HG02870 (cell line): ENCODE measurements around the gene ASPA.

Source experiments
- ATAC-seq: cut with Tn5 transposase; IDR thresholded peaks from one replicate; pipeline ENCODE4 v1.9.1; 2021; ENCODE audit warnings: mild to moderate bottlenecking, moderate library complexity; ENCODE audit not compliant: unreplicated experiment

Gene ASPA

DNA sequence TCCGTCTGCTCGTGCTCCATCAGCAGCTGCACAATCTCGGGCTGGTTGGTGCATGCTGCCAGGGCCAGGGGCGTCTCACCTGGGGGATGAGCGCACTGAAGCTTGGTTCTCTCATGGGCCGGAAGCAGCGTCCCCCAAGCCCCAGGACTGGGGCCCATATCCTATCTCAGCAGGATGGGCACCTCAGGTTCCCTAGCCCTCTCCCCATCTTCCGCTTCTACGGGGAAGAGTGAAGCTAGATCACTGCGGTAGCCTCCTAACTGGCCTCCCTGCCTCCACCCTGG, 57.0 kb downstream of the ASPA start:
- ATAC-seq, result no peak

DNA sequence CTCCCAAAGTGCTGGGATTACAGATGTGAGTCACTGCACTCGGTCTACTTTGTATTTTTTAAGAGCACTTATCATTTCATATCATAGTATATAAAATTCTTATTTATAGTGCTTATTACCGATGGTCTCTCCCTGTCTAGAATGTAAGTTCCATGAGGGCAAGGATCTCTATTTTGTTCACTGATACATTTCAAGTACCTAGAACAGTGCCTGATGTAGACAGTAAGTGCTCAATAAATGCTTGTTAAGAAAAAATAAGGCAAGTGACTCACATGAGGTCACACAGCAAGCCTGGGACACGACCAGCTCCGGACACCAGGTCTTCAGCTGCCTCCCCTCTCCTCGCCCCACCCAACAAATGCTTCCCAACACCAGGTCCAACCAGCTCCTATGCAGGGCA, 58.0 kb downstream of the ASPA start:
- no peak for ATAC-seq

DNA sequence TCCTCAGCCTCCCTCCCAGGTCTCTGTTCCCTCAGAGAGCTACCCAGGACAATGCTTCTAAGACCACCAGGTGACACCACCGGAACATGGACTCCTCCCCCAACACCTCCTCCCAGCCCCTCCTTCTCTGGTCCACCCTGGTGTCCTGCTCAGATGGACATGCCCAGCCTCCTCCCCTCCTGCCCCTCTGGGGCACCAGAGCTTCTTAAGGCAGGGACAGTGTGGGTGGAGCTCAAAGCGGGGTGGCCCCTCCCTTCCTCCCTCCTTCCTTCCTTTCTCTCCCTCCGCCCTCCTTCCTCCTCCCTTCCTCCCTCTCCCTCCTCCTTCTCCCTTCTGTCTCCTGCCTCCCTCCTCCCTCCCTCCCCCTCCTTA, 59.1 kb downstream of the ASPA start:
- ATAC-seq, result no peak

DNA sequence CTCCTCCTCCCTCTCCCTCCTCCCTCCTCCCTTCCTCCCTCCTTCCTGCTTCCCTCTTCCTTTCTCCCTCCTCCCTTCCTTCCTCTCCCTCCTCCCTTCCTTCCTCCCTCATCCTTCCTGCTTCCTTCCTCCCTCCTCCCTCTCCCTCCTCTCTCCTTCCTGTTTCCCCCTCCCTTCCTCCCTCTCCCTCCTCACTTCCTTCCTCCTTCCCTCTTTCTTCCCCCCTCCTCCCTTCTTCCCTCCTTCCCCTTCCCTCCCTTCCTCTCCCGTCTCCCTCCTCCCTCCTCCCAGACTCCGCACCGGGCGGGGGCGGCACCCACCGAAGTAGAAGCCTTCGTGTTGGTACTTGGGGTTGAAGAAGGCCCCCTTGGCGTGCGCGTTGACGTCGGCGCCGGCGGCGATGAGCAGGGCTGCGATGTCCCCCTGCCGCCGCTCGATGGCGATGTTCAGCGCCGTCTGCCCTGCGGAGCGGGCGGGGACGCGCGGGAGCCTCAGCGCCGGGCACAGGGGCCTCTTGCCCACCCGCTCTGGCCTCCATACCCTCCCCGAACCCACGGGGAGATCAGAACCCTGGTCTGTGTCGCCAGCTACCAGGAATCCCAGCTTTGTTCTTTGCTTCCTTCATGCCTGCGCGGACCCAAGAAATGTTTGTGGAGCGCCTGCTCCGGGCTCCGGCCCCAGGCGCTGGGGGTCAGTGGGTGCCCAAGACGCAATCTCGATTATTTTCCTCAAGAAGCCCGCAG, 59.6 kb downstream of the ASPA start:
- no peak for ATAC-seq

DNA sequence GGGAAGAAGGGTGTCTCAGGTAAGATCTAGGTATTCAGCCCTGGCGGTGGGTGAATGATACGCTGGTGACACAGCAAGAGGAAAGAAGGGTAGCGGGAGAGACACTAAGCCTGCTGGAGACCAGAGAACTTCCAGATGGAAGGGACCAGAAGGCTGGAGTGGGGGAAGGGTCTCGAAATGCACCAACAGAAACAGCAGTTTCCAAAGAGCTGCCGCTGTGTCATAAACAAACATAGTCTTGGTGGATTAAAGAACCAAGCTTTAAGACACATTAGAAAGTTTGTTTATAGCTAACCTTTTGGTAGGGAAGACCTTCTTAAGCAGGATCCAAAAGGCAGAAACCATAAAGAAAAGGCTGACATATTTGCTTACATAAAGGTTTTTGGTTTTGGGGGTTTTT, 60.9 kb downstream of the ASPA start:
- no peak for ATAC-seq

DNA sequence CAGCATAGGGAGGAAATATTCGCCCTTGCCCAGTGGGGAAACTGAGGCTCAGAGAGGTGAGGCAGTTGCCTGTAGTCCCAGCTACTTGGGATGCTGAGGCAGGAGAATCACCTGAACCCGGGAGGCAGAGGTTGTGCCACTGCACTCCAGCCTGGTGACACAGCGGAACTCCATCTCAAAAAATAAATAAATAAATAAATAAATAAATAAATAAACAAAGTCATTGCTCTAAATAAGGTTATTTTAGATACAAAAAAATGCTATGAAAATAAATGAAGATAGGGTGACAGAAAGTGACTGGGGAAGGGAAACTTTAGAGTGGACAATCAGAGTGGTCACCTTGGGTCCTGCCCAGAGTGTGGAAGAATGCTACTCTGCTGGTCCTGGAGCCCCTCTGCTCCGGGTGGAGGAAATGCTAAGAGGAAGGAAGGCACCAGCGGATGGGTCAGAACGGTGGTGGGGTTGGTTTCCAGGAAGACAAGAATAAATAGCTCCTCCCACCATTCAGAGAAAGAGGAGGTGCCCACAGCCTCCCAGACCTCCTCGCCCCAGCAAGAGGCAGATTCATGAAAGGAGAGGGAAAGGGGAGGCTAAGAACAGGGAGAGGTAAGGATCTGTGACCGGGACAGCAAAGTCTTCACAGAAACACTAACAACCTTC, 64.2 kb downstream of the ASPA start:
- no peak for ATAC-seq

DNA sequence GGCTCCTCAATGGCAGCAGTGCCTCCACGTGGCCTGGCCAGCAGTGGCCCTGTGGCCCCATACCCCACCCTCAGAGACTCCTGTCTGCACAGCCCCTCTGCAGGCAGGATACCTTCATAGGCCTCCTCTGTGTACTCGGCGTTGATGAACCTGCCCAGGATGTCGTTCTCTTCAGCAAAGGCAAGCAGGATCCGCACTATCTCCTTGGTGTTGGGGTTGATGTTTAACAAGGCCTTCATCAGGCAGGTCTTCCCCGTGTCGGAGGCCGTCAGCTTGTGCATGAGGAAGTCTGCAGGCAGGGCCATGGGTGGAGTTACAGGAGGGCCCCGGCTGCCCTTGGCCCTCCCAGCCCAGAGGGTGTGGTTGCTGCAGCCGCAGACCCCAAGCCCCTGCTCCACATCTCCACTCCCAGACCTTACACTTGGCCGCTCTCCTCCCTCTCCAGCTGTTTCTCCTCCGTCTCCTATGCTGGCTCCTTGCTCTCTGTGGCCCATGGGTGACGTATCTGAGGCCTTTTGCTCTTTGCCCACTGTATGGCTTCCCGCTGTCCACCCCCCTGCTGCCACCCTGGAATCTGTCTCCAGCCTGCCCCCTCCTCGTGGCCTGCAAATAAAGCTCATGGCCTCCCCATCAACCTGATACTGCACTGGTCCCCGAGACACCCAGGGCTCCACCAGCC, 66.8 kb downstream of the ASPA start:
- ATAC-seq, result no peak

DNA sequence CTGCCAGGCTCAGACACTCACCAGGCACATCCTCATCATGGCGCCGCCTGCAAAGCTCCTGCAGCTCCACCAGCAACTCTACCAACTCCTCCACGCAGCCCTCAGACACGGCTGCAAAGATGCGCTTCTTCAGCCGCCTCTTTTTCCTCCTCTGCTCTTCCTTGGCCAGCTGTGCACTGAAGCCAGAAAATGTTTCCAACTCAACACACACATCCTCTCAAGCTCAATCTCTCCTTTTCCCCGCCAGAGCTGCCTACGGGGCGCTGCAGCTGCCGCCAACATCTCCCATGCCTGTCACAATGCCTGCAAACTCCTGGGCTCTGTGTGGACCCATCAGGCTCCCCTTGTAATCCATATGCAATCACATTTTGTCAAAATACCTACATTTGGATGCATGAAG, 67.7 kb downstream of the ASPA start:
- ATAC-seq, result no peak

DNA sequence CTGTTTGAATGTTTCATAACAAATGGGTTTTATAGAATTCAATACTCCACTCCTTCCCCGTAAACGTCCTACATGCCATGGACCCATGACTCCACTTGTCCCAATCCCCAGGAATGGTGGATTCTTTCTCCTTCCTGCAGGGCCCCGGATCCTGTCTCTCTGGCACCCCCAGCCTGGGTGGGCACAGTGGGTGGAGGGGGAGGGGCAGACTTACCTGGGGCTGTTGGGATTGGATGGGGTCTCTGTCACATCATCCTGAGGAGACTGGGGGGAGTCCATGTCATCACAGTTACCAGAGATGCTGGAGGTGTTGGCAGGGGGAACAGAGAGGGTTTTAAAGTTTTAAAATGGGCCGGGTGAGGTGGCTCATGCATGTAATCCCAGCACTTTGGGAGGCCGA, 68.6 kb downstream of the ASPA start:
- ATAC-seq, result no peak

DNA sequence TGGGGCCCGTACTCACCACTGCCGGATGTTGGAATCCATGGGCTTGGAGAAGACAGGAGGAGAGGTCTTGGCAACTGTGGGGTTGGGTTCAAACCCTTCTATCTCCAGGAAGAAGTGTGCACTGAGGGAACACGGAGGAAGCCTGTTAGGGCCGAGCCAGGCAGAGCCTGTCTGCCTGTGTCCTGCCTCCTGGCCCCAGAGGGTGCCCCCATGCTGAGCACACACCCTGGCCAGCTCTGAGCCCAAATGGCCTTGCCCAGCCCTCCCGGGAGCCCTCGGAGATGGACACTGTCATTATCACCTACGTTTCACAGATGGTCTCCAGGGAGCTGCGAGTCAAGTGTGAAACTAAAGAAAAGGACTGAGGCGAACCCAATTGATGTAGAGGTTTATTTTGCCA, 69.4 kb downstream of the ASPA start:
- ATAC-seq, result no peak

DNA sequence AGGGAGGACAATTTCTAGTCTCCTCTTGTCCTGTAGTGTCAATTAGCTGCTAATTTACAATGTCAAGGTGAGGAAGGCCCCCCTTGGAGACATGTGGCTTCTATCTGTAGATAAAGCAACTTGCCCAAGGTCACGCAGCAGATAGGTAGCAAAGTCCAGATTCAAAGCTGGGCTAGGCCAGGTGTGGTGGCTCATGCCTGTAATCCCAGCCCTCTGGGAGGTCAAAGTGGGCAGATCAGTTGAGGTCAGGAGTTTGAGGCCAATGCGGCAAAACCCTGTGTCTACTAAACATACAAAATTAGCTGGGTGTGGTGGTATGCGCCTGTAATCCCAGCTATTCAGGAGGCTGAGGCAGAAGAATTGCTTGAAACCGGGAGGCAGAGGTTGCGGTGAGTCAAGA, 70.7 kb downstream of the ASPA start:
- no peak for ATAC-seq

DNA sequence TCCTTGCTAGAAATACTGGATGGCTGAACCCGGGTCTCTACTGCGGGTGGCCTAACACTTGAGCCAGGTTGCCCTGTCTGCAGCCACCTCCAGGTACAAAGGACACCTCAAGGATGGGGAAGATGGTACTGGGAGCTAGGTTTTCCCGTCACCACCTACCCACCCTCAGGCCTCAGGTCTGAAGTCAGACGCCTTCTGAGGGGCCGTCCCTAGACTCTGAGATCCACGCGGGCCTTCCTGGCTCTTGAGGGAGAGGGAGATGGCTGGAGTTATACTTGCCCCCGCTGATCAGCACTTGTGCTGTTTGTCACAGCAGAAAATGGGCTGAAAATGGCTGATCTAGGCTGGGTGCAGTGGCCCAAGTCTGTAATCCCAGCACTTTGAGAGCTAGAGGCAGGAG, 71.2 kb downstream of the ASPA start:
- ATAC-seq, result no peak

DNA sequence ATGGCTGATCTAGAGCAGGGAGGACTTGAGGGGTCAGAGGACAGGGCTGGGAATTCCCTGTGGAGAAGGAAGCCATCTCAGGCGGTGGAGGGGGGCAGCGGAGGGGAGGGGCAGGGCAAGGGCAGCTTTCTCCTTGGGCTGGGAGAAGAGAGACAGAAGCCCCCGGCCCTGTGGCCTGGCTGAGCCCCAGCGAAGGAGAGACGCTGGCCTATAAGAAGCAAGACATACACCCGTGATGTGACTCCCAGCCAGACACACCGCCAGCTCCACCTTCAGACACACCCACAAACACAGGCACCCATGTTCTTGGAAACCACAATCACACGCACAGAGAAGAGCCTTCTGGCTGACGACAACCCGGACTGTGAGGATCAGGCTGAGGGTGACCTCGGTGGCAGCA, 71.8 kb downstream of the ASPA start:
- ATAC-seq, result no peak

DNA sequence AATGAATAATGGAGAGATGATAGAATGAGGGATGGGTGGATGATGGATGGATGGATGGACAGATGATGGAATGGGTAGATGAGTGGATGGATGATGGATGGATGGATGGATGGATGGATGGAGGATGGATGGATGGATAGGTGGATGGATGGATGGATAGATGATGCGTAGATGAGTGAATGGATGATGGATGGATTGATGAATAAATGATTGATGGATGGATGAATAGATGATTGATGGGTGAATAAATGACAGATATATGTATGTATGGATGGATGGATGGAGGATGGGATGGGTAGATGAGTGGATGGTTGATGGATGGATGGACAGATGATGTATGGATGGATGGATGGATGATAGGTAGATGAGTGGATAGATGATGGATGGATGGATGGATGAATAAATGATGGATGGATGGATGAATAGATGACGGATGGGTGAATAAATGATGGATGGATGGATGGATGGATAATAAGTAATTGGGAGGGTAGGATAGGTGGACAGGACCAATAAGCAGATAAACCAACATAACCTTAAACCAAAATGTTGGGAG, 73.9 kb downstream of the ASPA start:
- no peak for ATAC-seq

DNA sequence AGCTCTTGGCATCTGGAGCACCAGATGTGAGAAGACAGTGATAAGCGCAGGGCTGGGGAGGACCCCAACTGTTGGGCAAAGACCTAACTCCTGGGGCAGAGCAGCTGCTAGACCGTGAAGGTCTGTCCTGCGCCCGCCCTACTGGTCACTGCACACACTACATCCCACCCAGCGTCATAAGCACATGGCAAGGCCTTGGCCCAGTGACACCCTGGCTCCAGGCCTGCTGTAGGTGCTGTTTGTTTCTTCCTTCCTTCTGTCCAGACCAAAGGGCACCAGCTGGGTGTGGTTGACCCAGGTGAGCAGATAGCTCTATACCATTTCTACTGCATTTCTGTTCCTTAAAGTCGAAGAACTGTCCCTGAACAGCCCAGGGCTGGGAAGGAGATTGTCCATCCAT, 75.4 kb downstream of the ASPA start:
- no peak for ATAC-seq

DNA sequence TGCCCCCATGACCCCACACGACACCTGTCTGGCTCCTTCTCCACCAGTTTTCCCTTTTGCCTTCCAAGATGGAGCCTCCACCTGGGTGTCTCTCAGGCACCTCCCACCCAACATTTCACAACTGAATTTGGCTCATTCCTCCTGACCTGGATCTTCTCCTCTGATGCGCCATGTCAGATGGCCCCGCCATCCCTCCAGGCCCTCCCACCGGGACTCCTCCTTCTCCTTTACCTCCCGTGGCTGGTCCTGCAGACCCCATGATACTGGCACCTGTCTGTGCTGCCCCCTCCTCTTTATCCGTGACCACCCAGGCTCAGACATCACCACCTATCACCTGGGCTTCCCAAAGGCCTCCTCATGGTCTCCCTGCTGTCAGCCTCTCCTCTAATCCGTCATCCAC, 77.1 kb downstream of the ASPA start:
- ATAC-seq, result no peak
